HG03066 (cell line): ENCODE measurements around the gene MCL1.

Experiments
- ATAC-seq: cut with Tn5 transposase; IDR thresholded peaks from one replicate; pipeline ENCODE4 v1.9.1; 2021; ENCODE audit warnings: low read depth; ENCODE audit not compliant: unreplicated experiment

Gene MCL1

DNA sequence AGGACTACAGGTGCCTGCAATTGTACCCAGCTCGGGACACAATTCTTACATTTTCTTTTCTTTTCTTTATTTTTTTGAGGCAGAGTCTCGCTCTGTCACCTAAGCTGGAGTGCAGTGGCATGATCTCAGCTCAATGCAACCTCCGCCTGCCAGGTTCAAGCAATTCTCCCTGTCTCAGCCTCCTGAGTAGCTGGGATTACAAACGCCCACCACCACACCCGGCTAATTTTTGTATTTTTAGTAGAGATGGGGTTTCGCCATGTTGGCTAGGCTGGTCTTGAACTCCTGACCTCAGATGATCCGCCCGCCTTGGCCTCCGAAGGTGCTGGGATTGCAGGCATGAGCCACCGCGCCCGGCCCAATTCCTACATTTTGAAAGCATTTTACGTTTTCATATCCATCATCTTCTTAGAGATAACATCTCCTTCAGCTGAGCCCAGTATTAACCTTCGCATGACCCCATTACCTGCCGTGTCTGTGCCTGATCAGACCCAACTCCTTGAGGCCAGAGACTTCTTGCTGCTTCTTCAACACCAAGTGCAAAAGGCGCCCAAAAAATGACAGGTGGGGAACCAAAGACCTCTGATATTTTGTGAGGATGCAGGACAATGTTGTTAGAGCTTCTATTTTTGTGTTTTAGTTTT lies 33.0 kb downstream of the MCL1 start:
- ATAC-seq, result no peak

DNA sequence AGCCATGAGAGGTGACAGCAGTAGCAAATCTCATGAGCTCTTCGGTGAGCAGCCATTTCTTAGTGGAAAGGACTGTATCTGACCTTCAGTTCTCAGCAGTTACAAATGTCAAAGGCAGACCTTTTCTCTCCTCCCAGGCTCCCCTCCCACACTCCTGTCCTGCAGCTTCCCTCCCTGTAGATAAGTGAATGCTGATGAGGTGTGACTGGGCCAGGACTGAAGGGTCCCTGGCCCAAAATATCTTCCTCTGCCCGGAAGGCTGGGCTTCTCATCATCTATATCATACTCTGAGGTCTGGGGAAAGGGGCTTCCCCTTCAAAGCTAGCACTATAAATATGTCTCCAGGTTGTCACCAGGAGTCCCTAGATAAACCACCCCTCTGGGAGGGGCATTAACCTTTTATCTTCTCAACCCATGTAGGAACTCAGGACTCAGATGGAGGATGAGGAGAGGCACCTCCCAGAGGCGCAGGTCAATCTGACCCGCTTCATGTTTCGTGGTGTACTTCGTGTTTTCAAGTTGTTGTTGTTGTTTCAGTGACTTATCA lies 33.9 kb downstream of the MCL1 start:
- ATAC-seq, result no peak

DNA sequence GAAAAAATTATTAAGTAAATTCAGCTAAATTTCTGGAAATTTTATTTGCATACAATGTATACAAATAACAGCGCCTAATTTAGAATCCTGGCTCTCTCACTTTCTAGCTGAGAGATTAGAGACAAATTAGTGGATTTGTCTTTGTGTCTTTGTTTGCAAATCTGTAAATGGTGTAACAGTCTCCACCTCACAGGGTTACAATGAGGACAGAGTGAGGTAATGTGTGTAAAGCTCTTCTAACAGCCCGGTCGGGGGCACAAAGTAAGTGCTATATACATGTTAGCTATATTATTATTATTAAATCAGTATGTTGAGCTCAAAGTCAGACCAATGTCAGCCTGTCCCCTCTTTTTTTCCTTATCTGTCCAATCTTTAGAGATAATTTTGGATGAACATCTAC lies 35.2 kb downstream of the MCL1 start:
- ATAC-seq, result no peak

DNA sequence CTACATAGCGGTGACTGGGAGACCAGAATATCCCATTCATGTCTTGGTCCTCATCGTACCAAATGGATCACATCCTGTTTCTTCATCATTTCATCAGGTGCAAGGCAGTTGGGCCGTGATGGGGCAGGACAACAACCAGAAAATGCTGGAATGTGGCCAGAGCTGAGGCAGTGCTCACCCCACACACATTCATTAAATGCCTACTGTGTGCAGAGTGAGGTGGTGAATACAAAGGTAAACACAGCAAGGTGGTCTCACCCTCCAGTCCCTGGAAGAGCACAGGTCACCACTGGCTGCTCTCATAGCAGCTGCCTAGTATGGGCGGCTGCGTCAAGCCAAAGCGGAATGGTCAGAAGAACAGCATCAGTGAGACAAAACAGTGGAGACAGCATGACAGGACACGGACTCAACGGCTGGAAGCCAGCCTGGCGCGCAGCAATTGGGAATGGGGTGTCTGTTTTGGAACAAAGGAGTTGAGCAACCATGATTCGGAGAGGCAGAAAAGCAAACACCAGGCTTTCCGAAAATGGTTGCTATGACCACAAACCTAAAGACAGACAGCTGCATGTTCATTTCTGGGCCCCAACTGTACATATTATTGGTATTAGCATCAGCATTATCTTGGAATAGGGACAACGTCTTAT lies 35.8 kb downstream of the MCL1 start:
- ATAC-seq, result no peak

- no peak for ATAC-seq
Observed at GRCh38 chr1:150537732-150538684, 41.4 kb downstream of the MCL1 start.

DNA sequence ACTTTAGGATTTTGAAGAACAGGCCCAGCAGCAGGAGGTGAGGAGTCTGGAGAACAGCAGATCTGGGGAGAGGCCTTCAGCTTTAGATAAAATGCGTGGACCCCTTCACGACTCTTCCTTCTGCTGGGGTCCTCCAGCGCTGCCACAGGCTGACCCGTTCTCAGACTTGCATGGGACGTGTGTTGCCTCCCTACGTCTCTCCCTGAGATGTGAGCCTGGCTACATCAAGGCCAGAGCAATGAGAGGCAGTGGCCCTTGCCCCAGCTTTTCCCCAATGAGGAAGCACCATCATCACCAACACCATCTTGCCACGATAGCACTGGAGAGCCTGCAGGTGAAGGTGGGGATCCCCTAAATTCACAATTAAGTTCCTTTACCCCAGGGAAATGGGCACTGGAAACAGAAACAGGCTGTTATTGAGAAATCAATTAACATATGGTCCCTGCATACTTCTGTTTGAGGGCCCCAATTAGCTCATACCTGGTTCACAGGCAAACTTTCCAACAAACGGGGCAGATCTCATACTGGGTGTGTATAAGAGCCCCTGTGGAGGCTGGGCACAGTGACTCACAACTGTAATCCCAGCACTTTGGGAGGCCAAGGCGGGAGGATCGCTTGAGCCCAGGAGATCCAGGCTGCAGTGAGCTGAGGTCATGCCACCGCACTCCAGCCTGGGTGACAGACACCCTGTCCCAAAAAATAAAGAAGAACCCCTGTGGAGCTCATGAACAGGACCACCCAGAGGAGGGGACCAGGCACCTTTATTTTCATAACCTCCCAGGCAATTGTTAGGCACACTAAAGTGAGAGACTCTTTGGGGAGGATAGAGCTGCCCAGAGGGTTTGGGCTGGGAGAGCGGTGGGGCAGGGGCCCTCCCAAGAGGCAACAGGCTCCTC lies 42.3 kb downstream of the MCL1 start:
- ATAC-seq, result no peak

DNA sequence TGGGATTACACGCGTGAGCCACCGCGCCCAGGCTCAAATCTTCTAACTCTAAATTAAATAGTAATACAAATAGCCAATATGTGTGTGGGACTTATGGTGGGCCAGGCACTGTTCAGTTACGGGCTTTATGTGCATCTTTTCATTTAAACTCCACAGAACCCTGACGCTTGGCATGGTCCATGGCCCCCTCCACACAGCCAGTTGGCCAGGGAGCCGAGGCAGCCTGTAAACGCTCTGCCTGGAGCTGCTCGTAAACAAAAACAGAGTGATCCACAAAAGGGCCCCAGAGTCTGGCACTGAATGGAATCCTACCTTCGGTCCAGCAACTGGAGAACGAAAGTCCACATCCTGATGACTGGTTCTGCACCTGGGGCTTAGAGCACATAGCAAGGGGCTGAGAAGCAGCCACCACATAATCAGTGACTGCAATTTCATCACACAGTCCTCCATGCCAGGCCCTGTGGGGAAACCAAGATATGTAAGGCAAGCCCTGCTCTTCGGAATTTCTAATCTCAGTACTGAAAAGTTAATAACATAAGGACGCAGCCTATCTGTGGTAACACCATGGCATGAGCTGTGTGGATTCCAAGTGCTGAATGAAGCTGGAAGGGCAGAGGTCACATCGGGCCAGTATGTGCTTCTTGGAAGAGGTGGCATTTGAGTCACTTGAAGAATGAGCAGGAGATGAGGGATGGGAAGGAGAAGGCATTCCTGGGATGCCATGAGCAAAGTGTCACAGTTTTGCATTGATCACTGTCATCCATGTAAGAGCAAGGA lies 43.7 kb downstream of the MCL1 start:
- ATAC-seq, result no peak

DNA sequence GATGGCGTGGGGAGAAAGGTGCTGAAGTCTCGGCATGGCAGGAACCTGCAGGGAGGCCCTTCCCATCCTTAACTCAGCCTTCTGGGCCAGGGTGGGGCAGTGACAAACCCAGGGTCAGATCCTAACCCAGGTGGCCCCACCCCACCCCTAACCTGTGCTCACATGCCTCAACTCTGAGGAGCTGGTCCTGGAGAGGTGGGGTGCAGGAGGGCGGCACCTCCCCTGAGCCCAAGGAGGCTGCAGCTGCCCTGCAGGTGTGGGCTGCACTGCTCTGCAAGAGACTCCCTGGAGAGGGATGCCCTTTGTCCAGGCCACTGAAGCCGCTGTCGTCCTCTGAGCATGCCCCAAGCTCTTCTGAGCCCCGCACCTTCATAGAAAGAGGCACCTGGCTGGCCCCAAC lies 45.4 kb downstream of the MCL1 start:
- no peak for ATAC-seq

GRCh38 chr1:150532860-150533259 lies 46.5 kb downstream of the MCL1 start:
- no peak for ATAC-seq

DNA sequence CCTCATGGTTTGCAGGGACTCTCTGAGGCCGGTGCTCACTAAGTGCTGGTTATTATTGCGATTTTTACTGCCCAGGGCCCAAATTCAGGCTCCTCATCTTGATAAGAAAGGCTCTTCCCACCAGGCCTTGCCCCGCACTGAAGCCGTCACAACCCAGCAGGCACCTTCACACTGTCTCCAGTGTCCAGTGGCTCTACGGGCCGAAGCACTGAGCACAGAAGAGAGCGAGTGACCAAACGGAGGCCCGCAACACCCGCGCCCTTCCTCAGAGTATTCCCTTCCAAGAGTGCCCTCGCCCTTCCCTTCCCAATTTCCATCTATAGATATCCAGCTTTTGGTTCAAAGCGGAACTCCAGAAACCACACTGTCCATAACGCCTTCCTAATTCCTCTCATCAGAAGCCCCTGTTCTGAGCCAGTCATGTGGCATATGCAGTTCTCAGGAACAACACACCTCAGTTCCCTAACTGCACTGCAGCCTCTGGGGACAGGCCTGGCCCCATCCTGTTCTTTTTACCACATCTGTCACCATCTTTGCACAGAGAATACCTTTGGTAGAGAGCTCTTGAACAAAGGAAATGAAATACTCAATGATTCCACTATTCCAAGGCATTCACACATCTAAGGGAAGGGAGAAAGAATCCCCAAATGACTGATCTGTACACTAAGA lies 48.8 kb downstream of the MCL1 start:
- no peak for ATAC-seq

GRCh38 chr1:150529017-150529416 lies 50.4 kb downstream of the MCL1 start:
- no peak for ATAC-seq

DNA sequence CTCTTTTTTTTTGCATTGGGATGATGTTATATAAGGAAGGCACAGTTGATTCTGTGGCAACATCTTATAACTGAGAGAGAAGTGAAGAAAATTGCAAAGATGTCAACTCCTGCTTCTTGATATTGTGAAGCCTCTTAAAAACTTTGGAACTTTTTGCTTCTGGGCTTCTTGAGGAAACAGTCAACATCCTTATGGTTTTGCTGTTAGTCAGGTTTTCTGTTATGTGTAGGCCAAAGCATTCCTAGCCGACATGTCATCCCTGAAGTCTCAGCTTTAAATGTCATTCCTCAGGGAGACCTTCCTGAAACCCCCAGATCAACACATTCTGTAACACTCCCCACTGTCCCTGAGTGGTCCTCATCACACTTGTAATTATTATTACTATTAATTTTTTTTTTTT lies 51.2 kb downstream of the MCL1 start:
- ATAC-seq, result no peak

- no peak for ATAC-seq
Observed at GRCh38 chr1:150525348-150525747, 54.1 kb downstream of the MCL1 start.
